Fibroblast of gingiva (primary cell): ENCODE measurements around the gene KHDC1L.
"Not testable (repeated sequence)": the region's sequence is repeated elsewhere in the genome, so short reads cannot be mapped to it uniquely, and the experiment has no call there.

Source experiments
- DNase-seq: peaks from one replicate; pipeline ENCODE4 v3.0.0-alpha.2; 2011; ENCODE audit warnings: low read depth

KHDC1L gene, protein sequence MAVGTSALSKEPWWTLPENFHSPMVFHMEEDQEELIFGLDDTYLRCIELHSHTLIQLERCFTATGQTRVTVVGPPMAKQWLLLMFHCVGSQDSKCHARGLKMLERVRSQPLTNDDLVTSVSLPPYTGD

DNA sequence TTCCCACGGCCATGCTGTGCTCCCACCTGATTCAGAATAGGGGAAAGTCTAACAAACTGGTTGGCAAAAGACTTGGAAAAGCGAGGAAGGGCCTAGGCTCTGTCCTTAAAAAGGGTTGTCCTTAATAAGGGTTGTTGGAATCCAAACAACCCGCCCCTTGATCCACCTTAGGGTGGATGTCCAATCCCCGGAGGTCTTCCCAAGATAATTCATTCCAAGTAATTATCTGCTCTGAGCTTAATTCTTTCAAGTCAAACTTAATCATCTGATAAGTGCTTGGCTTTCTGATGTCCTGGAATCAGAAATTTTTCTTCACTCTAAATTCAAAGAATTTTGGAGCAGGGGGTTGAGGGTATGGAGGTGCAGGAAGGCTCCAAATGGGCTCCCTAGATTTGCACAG is at the start of gene KHDC1L:
Gene KHDC1L, minus strand, starts transcription at position 101 of the 400 bp plus-strand sequence. Its CDS starts 88 bp downstream, at position 13.
- DNase-seq = no peak

DNA sequence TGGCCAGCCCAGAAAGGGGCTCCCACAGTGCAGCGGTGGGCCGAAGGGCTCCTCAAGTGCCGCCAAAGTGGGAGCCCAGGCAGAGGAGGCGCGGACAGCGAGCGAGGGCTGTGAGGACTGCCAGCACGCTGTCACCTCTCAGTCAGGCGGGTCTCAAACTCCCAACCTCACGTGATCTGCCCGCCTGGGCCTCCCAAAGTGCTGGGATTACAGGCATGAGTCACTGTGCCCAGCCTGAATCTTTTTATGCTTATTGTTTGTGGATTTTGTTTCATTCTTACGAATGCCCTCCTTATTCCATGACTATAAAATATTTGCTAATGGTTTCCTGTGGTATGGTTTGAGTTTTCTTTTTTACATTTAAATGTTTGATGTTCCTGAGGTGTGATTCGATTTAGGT is 44.0 kb upstream of the KHDC1L start:
- DNase-seq = not testable (repeated sequence)

DNA sequence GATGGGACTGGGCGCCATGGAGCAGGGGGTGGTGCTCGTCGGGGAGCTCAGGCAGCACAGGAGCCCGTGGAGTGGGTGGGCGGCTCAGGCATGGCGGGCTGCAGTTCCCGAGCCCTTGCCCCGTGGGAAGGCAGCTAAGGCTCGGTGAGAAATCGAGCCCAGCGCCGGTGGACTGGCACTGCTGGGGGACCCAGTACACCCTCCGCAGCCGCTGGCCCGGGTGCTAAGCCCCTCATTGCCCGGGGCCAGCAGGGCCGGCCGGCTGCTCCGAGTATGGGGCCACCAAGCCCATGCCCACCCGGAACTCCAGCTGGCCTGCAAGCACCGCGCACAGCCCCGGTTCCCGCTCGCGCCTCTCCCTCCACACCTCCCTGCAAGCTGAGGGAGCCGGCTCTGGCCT is 43.6 kb upstream of the KHDC1L start:
- DNase-seq = not testable (repeated sequence)

DNA sequence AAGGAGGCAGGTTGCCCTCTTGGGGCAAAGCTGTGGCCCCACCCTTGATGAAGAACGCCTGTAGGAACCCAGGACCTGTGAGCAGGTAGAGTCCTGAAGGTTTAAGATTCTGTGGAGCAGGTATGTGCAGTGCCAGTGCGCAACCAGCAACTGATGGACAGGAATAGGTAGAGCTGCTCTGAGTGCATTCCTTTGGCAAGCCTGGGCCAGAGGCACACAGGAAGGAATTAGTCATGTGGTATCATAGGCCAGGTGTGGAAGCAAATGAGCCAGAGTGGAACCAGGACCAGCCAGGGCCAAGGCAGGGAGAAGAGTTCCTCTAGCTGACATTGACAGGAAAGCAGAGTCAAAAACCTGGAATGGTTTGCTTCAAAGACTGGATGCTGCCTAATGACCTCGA is 39.1 kb upstream of the KHDC1L start:
- no peak for DNase-seq

DNA sequence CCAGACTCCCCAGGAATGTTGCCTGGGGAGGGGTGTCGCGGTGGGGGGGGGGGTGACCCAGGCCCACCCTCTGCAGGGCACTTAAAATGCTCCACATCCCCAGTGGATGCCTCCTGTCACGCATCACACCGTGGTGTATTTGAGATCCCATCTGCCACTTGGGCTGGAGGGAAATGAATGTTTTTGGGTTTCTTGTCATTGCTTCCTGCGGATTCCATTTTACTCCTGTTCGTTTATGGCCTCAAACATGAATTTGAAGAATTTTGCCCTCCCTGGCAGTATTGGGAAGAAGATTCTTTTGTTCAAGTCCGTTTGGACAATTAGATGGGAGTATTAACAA is 38.2 kb upstream of the KHDC1L start:
- DNase-seq = no peak

DNA sequence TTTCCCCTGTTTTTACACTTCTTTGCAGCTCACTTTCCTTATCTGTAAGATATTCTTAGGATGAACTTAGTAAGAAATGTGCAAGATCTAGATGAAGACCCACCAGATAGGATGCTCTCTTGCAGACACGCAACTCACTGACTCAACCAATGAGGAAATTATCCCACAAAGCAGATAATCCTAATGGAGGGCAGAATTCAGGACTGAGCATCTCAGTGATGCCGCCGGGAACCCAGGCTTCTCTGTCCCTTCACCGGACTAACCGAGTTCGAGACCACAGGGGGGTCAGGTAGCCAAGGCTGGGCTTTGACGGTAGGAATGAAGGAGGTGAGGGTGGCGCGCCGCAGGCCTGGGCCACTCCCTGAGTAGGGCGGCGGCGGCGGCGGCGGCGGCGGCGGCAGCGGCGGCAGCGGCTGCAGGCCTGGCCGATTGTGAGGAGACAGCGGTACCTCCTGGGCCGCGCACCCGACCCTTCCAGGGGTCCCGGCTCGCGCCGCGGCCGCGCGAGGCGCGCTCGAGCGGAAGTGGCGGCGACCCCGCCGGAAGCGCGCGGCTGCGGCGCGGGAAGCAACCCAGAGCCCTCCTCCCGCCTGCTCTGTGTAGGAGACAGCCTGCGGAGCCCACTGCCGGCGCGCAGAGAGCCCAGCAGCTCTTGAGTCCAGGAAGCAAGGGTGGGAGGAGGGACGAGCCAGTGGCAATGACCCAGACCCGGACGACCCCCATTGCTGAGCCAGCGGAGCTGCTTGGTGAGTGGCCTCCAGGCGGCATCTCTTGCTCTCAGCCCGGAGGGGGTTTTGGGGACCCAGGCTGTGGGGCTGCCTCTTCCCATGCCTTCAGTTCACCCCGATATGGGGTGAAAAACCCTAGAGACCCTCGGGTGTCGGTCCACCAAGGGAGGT is 37.6 kb upstream of the KHDC1L start, which contains the start of gene KHDC1:
Gene KHDC1, minus strand, starts transcription at position 526 of the 899 bp plus-strand sequence. CDS start 20,679 bp downstream, outside the sequence.
- peak; percentile 48 for DNase-seq

DNA sequence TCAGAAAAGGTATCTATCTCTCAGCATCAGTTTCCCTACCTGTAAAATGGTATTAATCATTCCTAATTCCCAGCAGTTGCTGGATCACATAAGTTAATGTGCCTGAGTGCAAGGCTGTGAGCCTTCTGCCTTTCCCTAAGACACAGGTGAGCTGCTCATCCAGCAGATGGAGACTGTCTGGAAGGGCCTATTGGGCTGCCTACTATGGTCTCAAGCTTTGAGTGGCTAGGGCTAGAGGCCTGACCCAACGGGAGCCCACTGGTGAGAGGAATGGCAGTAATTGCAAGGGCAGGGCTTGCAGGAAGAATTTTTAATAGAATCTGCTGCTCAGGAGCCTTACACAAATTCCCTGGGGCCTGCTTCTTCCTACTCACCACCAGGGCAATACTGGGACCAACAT is 33.4 kb upstream of the KHDC1L start:
- no peak for DNase-seq

DNA sequence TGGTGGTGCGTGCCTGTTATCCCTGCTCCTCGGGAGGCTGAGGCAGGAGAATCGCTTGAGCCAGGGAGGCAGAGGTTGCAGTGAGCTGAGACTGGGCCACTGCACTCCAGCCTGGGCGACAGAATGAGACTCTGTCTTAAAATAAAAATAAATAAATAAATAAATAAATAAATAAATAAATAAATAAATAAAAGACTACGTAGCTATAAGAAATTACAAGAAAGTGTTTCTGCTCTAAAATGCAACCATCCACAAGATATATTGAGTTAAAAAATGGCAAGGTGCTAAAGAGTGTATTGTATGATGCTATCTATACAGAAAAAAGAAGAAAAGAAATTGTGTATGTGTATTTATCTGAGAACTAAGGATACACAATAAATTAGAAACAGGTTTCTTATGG is 29.0 kb upstream of the KHDC1L start:
- not testable (repeated sequence) for DNase-seq

DNA sequence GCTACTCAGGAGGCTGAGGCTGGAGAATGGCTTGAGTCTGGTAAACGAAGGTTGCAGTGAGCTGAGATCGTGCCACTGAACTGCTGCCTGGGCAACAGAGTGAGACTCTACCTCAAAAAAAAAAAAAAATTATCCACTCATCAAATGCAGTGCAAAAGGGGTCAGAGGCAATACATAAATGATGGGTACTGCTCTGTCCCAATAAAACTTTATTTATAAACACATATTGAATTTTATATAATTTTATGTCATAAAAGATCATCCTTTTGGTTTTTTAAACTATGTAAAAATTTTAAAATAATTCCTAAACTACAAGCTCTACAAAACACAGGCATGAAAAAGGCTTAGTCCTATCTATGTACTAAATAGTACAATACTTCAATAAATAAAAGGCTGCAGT is 27.4 kb upstream of the KHDC1L start:
- no peak for DNase-seq

DNA sequence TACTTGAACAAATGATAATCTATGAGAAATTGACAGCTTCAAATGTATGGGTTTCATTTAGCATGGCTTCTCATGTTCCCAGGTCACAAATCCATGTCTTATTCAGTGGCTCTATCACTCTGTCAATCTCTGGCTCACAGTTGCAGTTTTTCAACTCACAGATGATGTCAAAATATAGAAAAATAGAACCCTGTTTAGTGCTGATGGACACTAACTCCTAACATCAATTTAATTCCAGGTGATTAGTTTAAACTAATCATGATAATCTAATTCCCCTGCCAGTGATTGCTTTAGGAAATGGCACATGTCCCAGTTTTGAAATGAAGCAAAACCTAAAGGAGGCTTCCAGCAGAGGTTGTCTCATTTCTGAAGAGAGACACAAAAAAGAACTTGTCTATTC is 24.7 kb upstream of the KHDC1L start:
- DNase-seq = no peak

DNA sequence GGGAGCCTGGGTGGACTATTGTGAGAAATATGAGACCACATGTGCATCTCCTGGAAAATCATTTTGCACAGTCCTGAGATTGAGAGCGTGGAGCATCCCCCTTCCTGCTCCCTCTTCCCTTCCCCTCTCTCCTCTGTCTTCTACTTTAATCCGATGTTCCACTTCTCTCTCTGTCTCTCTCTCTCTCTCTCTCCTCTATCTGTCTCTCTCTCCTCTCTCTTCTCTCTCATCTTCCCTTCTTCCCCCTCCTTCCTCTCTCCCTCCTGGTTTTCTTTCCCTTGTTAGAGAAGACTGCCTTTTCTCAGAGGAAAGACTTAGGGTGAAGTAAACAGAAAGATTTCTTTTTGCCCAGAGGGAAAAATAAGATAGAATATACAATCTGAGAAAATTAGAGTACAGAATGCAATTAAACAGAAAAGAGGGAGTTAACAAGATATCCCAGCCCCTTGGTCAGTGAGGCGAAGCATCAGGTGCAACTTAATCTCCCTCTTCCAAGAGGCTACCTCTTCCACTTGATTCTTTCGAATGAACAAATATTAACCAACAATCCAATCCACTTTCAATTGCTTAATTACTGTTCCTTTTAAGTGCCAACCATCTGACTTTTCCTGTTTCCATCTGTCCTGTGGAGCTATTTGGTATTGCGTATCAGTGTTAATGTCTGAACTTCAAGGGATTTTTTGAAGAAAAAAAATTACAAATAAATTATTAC is 23.1 kb upstream of the KHDC1L start:
- no peak for DNase-seq

DNA sequence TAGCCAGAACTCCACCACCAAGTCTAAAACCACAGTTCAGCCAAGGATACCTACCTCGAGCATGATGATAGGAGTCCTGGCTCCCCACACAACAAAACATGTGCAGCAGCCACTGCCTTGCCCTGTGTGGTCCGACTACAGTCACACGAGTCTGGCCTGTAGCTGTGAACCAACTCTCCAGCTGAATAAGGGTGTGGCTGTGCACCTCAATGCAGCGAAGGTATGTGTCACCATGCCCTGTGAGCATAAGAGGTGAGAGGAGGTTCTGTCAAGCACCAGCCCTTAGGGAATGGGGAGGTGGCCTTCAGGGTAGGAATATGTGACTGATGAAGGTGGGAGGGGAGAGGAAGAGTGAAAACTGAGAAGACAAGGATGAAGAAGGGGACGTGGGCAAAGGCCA is 16.7 kb upstream of the KHDC1L start:
- no peak for DNase-seq

DNA sequence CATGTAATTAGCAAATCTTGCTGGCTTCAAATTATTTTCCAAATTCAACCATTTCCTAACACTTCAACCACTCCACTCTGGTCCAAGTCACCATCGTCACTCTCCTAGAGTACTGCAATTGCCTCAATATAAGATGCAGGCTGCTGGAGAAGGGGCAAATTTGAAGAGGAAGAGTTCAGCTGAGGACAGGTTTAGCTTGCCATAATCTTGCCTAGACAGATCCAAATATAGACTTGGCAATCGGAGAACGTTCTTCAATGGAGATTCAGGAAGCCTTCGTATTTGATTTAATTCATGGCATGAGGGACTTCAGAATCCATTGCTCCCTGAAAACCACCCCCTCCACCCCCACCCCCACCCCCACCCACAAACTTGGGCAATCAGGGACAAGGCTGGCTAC is 15.4 kb upstream of the KHDC1L start:
- no peak for DNase-seq

DNA sequence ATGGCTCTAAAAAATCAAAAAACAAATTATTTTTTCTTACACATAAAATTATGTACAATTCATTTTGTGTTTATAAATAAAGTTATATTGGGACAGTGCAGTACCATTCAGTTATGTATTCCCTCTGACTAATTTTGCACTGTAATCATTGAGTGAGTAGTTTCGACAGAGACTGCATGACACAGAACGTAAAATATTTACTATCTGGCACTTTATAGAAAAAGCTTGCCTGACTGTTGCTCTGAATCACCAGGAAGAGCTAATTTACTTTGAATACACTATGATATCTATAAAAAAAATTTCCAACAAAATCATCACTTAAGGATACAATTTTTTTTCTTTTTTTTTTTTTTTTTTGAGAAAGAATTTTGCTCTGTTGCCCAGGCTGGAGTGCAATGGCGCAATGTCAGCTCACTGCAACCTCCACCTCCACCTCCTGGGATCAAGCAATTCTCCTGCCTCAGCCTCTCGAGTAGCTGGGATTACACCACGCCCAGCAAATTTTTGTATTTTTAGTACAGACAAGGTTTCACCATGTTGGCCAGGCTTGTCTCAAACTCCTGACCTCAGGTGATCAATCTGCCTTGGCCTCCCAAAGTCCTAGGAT is 11.0 kb upstream of the KHDC1L start:
- peak; percentile 91 for DNase-seq

DNA sequence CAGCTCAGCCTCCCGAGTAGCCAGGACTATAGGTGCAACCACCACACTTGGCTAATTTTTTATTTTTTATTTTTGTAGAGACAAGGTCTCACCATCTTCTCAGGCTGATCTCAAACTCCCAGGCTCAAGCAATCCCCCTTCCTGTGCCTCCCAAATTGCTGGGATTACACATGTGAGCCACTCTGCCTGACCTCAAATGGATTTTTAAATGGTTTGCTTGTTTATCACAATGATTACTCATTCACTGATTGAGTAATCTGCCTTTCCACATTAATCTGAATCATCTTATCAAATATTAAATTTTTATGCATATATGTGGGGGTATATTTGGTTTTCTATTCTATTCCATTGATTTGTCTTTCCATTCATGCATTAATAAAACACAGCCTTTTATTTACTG is 9.4 kb upstream of the KHDC1L start:
- DNase-seq = peak; percentile 67

DNA sequence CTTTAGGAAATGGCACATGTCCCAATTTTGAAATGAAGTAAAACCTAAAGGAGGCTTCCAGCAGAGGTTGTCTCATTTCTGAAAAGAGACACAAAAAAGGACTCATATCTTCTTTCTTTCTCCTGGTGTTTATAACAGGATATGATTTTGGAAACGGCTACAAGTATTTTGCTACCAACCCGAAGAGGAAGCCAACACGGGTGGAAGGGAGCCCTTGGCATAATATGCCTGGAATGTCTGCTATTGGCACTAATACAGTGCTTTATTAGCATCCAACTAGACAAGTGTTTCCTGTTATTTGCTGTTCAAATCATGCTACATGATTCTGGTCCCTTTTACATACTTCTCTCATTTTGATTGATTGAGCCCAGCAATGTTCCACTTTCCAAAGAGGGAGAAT is 8.7 kb upstream of the KHDC1L start:
- DNase-seq = peak; percentile 64

DNA sequence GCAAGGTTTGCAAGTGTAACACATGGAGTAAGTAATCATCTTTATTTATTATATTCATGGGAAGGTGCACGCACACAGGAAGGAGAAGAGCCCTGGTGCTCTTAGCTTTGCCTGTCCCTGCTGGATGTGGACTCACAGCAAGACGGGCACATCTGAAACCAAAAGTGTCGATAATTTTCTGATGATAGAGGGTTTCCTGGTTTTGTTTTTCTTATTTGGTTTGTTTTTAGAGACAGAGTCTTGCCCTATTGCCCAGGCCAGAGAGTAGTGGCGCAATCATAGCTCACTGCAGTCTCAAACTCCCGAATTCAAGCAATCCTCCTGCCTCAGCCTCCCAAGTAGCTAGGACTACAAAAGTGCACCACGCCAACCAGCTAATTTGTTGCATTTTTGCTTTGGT is 7.8 kb upstream of the KHDC1L start:
- DNase-seq = no peak

DNA sequence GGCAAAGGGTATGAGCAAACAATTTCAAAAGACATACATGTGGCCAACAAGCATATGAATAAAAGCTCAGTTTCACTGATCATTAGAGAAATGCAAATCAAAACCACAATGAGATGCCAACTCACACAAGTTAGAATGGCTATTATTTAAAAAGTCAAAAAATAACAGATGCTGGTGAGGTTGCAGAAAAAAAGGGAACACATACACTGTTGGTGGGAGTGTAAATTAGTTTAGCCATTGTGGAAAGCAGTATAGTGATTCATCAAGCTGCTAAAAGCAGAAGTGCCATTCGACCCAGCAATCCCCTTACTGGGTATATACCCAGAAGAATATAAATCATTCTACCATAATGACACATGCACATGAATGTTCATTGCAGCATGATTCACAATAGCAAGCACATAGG is 6.7 kb upstream of the KHDC1L start:
- DNase-seq = no peak

DNA sequence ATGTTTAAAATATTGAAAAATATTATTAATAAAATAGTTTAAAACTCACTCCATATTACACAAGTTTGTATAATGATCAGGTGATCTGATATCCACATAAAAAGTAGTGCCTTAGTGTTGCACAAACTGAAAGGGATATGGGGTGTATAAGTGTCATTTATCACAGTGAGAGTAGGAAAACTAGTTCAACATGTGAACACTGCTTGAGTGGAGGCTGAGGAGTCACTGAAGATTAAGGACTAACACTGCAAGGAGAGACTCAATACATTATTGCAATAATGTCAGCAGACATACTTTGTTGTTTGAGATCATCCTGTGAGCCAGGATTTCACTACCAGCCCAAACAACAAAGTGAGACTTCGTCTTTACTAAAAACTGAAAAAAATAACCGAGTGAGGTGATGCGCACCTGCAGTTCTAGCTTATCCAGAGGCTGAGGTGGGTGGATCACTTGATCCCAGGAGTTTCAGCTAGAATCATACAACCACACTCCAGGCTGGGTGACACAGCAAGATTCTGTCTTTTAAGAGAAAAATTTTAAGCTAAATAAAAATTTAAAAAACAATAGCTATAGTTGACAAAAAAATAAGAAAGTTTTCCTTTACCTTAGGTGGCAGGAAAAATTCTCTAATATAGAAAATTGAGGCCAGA is 2.4 kb upstream of the KHDC1L start:
- no peak for DNase-seq

DNA sequence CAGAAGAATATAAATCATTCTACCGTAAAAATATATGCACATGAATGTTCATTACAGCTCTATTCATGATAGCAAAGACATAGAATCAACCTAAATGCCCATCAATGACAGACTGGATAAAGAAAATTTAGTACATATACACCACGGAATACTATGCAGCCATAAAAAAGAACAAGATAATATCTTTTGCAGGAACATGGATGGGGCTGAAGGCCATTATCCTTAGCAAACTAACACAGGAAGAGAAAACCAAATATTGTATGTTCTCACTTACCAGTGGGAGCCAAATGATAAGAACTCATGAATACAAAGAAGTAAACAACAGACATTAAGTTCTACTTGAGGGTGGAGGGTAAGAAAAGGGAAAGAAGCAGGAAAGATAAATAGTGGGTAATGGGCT is 8.4 kb downstream of the KHDC1L start:
- no peak for DNase-seq

DNA sequence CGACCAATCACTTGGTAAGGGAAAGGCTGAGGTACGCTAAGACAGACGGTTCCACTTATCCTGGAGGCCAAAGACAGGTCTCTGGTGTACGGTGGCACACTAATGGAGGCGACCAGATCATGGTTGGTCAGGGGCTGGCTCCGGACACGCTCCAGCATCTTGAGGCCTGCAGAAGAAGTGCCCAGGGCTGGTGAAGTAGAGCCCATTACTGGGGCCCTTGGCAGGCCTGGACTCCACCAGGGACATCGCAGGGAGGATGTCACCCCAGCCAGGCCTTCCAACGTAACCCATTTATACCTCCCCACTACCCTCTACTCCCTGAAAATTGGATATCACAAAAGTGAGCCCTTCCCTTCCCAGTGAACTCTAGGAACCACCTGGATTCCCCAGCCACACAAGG is 16.2 kb downstream of the KHDC1L start:
- no peak for DNase-seq

DNA sequence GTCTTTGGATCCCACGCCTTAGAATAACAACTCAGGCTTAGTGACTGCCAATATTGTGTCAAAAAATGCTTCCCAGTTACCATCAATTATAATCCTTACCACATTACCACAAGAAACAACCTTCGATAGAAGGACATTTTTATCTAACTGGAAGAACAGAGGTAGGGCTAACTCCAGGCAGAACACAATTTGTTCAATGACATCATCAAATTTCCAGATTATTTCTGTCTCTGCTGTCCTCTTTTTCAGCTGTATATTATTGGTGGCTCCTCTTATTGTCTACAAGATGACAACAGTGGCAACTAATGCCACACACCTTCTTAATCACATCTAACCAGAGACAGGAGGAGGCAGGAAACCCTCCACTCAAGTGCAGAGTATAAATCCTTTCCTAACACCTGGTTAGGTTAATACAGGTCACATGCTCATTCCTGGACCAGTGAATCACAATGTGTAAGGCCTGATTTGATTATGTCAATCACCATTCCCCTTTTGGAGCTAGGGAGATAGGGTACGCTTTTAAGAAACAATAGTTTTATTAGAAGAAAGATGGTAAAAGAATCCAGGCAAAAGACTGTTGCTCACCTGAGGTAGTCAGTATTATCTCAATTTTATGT is 18.0 kb downstream of the KHDC1L start:
- no peak for DNase-seq
